GM19395 (cell line): Measurements from ENCODE around the gene PSAPL1.

Experiments
- ATAC-seq: cut with Tn5 transposase; IDR thresholded peaks from one replicate; pipeline ENCODE4 v1.9.1; 2021; ENCODE audit warnings: mild to moderate bottlenecking, moderate library complexity; ENCODE audit not compliant: unreplicated experiment

PSAPL1 gene

GRCh38 chr4:7434766-7435150 lies at the start of gene PSAPL1:
TSS of gene PSAPL1 (minus strand) at chr4:7434930. CDS start at chr4:7434879, 51 bp downstream.
- no peak for ATAC-seq

GRCh38 chr4:7481227-7481626 lies 46.5 kb upstream of the PSAPL1 start:
- no peak for ATAC-seq

- no peak for ATAC-seq
Observed at GRCh38 chr4:7480423-7480822, 45.7 kb upstream of the PSAPL1 start.

DNA sequence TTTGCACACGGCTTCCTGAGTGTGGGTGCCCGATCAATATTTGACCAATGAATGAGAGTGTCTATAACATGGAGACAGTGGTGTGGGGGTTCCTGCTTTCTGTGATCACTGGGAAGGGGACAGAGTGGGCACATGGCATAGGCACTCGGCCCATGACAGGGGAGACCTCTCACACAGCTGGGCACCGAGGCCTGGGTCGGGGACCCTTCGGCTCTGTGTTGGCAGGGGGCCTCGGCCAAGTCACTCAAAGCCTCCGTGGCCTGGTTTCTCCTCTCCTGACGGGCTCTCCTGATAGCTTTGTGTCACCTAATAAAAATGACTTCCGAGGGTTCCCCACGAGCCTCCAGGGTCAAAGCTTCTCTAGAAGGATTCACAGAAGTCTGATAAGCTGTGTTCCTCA lies 43.9 kb upstream of the PSAPL1 start:
- no peak for ATAC-seq

GRCh38 chr4:7477695-7478094 lies 43.0 kb upstream of the PSAPL1 start:
- no peak for ATAC-seq

- no peak for ATAC-seq
Observed at GRCh38 chr4:7476820-7477219, 42.1 kb upstream of the PSAPL1 start.

GRCh38 chr4:7475207-7475606 lies 40.5 kb upstream of the PSAPL1 start:
- no peak for ATAC-seq

DNA sequence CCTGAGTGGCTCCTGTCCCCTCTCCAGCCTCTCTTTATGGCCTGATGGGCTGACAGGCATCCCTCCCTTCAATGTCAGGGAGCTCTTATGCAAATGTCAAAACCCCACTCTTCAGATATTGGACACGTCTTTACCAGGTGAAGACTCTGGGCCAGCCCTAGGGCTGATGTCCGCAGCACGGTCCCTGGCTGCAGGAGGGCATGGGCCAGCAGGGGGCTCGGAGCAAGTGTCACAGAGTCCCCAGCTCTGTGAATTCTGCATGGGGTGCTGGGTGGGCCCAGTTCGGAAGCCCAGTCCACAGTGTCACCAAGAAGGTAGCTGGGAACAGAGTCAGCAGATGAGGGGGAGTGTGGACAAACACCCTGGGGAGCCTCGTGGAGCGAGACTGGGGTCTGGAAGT lies 39.6 kb upstream of the PSAPL1 start:
- ATAC-seq, result no peak

GRCh38 chr4:7473081-7473480 lies 38.4 kb upstream of the PSAPL1 start:
- no peak for ATAC-seq

DNA sequence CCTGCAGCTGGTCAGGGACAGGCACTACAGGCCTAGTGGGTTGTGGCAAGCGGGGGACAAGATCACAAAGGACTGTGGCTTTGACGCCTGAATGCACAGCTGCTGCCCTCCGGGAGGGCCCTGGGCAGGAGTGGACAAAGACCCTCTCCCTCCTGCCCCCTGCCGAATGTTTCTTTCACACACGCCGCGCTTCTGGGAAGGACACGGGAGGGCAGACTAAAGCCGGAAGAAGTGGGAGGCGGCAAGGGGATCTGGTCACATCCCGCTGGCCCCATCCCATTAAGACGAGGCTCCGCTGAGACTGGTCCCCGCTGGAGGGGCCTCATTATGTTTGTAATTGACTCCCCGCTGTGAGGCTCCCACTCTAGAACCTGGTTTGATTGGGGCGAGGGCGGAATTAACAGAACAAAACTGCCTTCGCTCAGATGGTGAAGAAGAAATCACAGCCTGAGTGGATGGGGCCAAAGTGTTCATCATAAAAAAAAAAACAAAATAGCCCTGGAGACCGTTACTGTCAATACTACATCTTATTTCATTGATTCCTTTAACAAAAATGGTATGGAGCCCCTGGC lies 37.8 kb upstream of the PSAPL1 start:
- no peak for ATAC-seq

DNA sequence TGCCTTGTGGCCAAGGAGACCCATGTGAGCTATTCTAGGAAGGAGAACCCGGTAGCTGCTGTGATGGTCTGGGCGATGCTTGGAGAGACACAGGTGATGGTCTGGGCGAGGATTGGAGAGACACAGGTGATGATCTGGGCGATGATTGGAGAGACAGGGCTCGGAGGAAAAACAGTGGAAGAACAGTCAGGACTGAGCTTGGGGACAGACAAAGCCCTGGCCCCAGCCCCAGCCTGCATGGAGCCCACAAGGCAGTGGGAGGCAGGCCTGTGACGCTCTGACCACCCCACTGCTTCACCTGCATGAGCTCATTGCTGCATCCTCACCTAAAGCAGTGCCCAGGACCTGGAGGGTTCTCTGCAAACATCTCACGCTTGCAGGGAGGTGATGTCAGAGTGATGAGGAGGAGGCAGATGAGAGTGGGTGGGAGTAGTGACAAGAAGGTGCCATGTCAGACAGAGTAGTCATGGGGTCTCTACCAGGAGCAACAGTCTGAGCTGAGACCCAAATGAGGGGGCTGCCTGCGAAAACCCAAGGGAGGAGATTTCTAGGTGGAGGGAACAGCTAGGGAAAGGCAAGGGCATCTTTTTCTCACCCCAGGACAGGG lies 35.9 kb upstream of the PSAPL1 start:
- no peak for ATAC-seq

DNA sequence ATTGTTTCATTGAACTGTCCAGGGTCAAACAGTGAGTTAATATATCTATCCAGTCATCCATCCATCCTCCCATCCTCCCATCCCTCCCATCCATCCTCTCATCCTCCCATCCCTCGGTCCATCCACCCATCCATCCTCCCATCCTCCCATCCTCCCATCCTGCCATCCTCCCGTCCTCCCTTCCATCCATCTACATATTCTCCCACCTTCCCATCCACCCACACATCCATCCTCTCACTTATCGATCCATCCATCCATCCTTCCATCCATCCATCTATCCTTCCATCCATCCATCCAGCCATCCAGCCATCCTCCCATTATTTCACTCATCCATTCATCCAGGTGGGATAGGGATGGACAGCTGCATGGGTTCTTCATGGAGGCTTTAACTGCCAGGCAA lies 35.4 kb upstream of the PSAPL1 start:
- ATAC-seq, result no peak

GRCh38 chr4:7469023-7469422 lies 34.3 kb upstream of the PSAPL1 start:
- ATAC-seq, result no peak

DNA sequence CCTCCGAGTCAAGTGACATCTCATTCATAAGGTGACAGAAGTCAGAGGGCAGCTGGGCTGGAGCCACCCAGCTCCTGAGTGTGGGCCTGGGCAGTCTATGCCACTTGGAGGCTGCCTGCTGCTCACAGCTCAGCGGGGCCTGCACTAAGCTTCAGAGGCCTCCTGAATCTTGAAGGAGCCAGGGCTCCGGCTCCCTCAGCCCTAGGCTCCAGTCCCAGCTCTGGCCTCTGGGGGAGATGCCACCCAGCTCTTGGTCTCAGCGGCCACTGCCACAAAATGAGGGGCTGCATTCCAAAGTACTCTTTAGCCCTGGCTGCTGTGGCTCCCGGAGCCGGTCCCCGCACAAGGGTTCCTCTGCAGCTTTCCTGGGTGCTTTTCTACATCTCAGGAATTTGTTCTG lies 32.7 kb upstream of the PSAPL1 start:
- ATAC-seq, result no peak

DNA sequence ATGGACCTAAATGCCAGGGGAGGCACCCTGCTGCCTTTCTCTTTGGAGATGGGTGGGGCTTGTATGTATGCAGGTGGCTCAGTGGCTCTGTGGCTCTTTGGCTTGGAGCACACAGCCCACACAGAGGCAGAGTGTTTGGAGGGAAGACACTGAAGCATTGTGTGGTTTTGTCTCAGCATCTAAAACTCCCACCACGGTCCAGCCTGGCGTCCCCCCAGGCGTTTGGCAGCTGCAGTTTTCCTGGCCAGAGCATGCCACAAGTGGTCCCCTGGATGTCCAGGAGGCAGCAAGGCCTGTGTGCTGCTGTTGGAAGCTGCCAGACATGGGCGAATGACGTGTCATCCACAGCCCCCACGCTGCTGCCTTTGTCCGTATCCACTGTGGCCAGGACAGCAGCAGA lies 32.2 kb upstream of the PSAPL1 start:
- ATAC-seq, result no peak

- ATAC-seq, result no peak
Observed at GRCh38 chr4:7466215-7466614, 31.5 kb upstream of the PSAPL1 start.

GRCh38 chr4:7465017-7465416 lies 30.3 kb upstream of the PSAPL1 start:
- no peak for ATAC-seq

- no peak for ATAC-seq
Observed at GRCh38 chr4:7464259-7464655, 29.5 kb upstream of the PSAPL1 start.

- no peak for ATAC-seq
Observed at GRCh38 chr4:7463566-7464258, 29.0 kb upstream of the PSAPL1 start.

DNA sequence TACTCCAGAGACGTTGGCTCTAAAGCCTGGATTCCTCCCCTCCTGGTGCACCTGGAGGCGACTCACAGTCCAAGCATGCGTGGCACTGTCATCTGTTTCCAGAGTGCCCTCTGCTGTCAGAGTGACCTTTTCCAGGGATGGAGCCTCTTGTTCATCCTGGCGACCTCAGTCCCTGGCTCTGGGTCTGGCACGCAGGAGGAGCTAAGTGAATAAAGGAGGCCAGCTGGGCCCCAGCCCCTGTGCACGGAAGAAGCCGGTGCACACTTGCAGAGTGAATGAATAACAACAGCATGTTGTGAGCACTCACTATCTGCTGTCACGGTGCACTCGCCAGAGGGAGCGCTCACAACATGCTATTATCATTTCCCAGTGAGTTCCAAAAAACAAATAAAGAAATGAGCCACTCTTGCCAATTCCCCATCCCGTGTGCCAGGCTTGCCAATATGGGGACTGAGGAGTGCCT lies 27.8 kb upstream of the PSAPL1 start:
- ATAC-seq, result no peak

GRCh38 chr4:7461230-7461629 lies 26.5 kb upstream of the PSAPL1 start:
- ATAC-seq, result no peak

GRCh38 chr4:7460566-7460965 lies 25.8 kb upstream of the PSAPL1 start:
- ATAC-seq, result no peak
